Measurements from ENCODE around the gene DYNLT2. TPM values are rescaled to one million over a fixed set of nuclear protein-coding genes. Genes with fewer than 3 reads are reported as not detected.

The DYNLT2 gene
- polyA plus RNA-seq, 6 donors from 2014 or later: 0.56 to 0.98 (median 0.57) TPM; not detected in 1

- no peak for DNase-seq
- Mint-ChIP-seq H3K36me3 (no peaks in the 10 kb centered on the region), H3K9me3 (no peaks in the 10 kb centered on the region), H3K4me1 (peaks cover 5 to 15% (median 8%) of the 10 kb centered on the region in 3 donors), H3K27me3 (peaks cover 32 to 52% (median 35%) of the 10 kb centered on the region in 3 donors), H3K27ac (no peak overlapping the region), H3K4me3 (peak overlapping the region; percentile 81 to 93 (median 90))
- ATAC-seq (ENCODE audit: low read depth in 2 of 2): no peak
Measured at GRCh38 chr6:169789146-169789943, 38.0 kb upstream of the DYNLT2 start.

DNA sequence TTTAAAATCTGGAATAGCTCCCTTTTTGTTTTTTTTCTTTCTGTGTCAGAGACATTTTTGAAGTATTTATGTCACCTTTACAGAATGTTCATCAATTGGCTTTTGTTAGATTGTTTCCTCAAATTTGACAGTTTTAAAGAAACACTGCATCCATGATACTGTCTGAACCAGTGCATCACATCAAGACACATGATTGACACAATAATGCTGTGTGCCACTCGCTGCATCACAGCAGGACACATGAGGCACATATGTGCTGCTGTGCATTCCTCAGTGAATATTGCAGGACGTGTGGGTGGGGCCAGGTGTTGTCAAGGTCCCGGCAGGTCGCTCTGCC lies 37.4 kb upstream of the DYNLT2 start:
- Mint-ChIP-seq H3K4me1 (peaks cover 5 to 15% (median 8%) of the 10 kb centered on the region in 3 donors), H3K9me3 (no peaks in the 10 kb centered on the region)

DNA sequence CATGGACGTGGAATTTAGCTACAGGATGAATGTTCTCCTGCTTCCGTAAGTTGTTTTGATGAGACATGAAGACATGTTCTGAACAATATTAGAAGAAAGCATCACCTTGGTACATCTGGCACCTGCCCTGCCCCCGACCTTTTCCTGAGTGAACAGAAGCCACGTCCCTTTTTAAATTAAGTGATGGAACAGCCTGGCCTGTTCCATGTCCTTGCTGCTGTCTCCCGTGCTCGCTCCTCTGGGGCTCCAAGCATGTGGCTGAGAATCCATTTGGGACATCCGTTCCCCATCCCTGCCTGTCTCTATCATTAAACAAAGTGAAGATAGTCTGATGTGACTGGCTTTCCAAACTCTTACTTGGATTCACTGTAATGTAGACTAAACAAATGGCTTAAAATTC lies 36.4 kb upstream of the DYNLT2 start:
- ATAC-seq (ENCODE audit: low read depth in 2 of 2): no peak
- peaks cover 18 to 36% (median 19%) of the 10 kb centered on the region in 3 donors for H3K27me3 Mint-ChIP-seq
- DNase-seq: no peak
- no peaks in the 10 kb centered on the region for H3K9me3 Mint-ChIP-seq
- peaks cover 5 to 15% (median 8%) of the 10 kb centered on the region in 3 donors for H3K4me1 Mint-ChIP-seq
- peak overlapping the region in 1 of 6 donors; percentile 64 for H3K27ac Mint-ChIP-seq
- no peak overlapping the region for H3K4me3 Mint-ChIP-seq
- H3K36me3 Mint-ChIP-seq: no peaks in the 10 kb centered on the region

More for the DNA sequence above, 37.4 kb upstream of the DYNLT2 start:
- Mint-ChIP-seq H3K27ac (no peak overlapping the region), H3K36me3 (no peaks in the 10 kb centered on the region), H3K27me3 (peaks cover 27 to 46% (median 29%) of the 10 kb centered on the region in 3 donors), H3K4me3 (peak overlapping the region in 7 of 8 donors; percentile 37 to 83 (median 61))
- ATAC-seq (ENCODE audit: low read depth in 2 of 2): no peak
- no peak for DNase-seq

DNA sequence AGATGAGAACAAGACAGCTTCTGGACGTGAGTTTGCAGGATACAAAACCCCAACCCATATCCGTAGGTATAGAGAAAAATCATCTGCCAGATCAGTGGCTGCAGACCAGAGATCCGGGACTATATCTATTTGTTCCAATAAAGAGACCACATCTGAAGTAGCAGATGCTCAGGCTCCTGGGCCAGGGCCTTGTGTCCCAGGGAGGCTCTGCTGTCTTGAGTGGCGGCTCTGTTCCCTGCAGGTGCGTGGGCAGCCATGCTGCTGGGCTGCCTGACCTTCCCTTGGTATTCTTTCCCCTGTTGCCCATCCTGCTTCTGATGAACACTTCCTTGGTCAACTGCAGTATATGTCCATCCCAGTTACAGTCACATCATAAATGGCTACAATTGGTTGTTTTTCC lies 35.0 kb upstream of the DYNLT2 start:
- peak overlapping the region in 2 of 6 donors; percentile 16 to 53 for H3K27ac Mint-ChIP-seq
- peaks cover 5 to 22% (median 12%) of the 10 kb centered on the region in 3 donors for H3K27me3 Mint-ChIP-seq
- H3K4me3 Mint-ChIP-seq: no peak overlapping the region
- peaks cover 5 to 14% (median 8%) of the 10 kb centered on the region in 3 donors for H3K4me1 Mint-ChIP-seq
- no peak for ATAC-seq (ENCODE audit: low read depth in 2 of 2)
- H3K36me3 Mint-ChIP-seq: no peaks in the 10 kb centered on the region
- H3K9me3 Mint-ChIP-seq: no peaks in the 10 kb centered on the region
- DNase-seq: no peak

DNA sequence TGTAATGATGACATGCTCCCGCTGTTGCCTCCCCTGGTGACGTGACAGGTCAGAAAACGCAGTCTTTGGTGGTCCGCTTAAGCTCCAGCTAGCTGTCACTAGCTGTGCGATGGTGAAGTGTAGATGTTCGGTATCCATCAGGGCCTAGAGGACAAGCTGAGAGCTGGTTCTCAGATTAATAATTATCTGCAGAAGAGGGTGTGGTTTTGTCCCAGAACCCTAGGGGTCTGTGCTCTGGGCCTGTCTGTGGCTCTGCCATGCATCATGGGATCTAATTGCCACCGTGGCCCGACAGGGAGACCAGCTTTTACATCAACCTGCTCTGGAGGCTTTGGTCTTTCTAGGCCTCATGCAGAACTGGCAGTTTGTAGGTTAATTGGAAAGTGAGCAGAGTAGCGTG lies 34.2 kb upstream of the DYNLT2 start:
- no peak overlapping the region for H3K4me3 Mint-ChIP-seq
- H3K27ac Mint-ChIP-seq: no peak overlapping the region
- H3K27me3 Mint-ChIP-seq: peaks cover 0 to 16% (median 4%) of the 10 kb centered on the region in 3 donors
- H3K4me1 Mint-ChIP-seq: peaks cover 5 to 9% (median 8%) of the 10 kb centered on the region in 3 donors
- H3K36me3 Mint-ChIP-seq: no peaks in the 10 kb centered on the region
- no peak for DNase-seq
- no peak for ATAC-seq (ENCODE audit: low read depth in 2 of 2)
- no peaks in the 10 kb centered on the region for H3K9me3 Mint-ChIP-seq

DNA sequence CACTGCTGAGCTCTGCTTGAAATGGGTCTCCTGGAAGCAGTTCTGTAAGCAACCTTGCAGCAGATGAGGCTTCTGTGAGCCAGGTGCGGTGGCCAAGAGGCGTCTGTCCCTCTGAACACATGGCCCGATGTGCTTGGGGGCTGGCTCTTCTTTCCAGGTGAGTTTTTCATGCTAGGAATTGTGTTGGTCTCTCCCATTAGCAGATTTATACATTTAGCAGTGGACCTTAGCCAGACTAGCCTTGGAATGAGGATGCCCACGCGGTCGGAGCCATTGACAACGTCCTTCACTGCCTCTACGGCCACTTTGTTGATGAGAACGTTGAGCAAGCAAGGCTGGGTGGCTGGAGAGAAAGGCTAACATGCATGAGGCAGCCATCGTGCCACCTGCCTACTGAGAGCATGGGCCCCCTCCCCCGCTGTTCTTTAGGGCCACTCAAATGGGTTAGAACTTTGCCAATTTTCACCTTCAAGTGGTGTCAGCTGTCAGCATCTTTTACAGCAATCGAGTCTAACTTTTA lies 33.5 kb upstream of the DYNLT2 start:
- ATAC-seq (ENCODE audit: low read depth in 2 of 2) (no peak), DNase-seq (no peak)
- Mint-ChIP-seq H3K4me1 (peaks cover 0 to 3% (median 2%) of the 10 kb centered on the region in 3 donors), H3K4me3 (no peak overlapping the region), H3K36me3 (no peaks in the 10 kb centered on the region), H3K9me3 (no peaks in the 10 kb centered on the region), H3K27ac (peak overlapping the region in 1 of 6 donors; percentile 64), H3K27me3 (peaks cover 0 to 9% (median 0%) of the 10 kb centered on the region in 3 donors)

DNA sequence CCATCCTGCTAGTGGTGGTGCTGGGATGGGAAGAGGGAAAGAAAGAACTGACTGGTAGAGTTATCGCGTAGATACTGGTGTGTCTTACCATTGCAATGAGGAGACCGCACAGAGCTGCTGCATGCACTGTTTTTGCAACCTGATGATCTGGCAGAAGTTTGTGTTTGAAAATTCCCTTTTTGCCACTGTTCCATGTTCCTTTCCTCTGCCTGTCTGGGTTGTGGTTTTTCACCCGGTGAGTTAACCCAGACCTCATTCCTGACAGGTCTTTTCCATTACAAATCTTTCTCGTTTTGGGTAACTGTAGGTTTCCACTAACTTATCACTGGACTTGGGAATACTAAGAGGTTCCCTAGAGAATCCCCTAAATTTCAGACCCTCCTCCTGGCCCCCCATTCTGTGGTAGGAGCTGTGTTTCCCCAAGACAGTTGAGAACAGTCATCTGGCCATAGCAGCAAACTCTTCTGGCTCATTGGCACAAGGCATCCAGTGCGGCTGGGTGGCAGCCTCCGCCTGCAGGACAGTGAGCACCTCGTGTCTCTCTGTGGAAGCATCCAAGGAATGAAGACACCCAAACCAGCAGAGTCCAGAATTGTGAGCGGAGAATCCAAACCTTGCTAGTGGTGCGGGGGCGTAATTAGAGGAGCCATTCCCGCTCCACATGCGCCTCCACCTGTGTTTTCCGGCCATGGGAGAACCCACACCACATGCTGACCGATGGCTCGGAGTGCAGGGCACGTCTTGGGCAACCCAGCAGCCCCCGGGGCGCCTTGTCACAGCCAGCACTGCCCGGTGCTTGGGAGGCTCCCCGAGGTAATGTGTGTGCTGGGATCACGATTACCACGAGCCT lies 32.8 kb upstream of the DYNLT2 start:
- Mint-ChIP-seq H3K27ac (peak overlapping the region in 2 of 6 donors; percentile 42 to 64), H3K36me3 (no peaks in the 10 kb centered on the region), H3K9me3 (no peaks in the 10 kb centered on the region), H3K4me3 (no peak overlapping the region), H3K27me3 (peaks cover 0 to 5% (median 0%) of the 10 kb centered on the region in 3 donors), H3K4me1 (no peaks in the 10 kb centered on the region)
- ATAC-seq (ENCODE audit: low read depth in 2 of 2): no peak
- no peak for DNase-seq

- Mint-ChIP-seq H3K36me3 (no peaks in the 10 kb centered on the region), H3K27me3 (no peaks in the 10 kb centered on the region), H3K27ac (peak overlapping the region in 1 of 6 donors; percentile 61), H3K9me3 (no peaks in the 10 kb centered on the region), H3K4me3 (no peak overlapping the region), H3K4me1 (no peaks in the 10 kb centered on the region)
- DNase-seq (no peak), ATAC-seq (ENCODE audit: low read depth in 2 of 2) (no peak)
Measured at GRCh38 chr6:169783401-169783800, 32.0 kb upstream of the DYNLT2 start.

DNA sequence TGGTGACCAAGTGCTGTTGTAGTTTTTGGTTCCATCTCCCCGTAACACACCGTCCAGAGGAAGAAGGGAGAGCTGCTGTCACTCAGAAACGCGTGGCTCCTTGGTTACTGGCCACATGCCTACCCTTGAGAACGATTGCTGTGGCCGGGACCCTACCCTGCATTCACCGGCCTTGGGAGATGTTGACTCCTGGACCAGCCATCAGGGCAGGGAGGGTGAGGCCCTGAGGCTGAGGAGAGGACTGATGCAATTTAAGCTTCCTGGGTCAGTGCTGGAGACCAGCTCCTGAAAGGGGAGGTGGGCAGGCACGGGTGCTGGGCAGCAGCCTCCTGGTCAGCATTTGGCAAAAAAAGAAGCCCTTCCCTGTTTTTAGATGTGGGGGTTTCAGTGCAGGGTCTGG lies 31.6 kb upstream of the DYNLT2 start:
- no peak for ATAC-seq (ENCODE audit: low read depth in 2 of 2)

DNA sequence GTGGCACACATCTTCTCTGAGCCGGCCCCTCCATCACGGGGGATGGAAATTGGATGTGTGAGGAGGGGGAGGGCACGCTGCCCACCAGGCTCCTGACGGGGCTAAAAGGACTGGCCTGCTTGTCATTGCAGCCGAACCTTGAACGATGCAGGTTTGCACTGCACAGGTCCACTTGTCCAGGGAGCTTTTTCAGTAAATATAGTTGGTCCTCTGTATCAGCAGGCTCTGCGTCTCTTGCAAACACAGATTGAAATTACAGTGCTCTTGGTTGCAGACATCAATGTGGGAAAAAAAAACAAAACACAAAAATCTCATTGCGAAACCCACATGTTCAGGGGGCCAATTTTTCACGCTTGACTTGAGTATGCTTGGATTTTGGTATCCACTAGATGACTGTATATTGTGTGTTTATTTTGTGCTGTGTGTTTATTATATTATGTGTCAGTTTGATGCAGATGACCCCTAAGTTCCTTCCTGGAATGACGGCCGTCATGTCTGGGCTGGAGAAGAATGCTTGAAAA lies 29.3 kb upstream of the DYNLT2 start:
- no peaks in the 10 kb centered on the region for H3K27me3 Mint-ChIP-seq
- H3K4me1 Mint-ChIP-seq: no peaks in the 10 kb centered on the region
- no peak overlapping the region for H3K4me3 Mint-ChIP-seq
- DNase-seq (no peak), ATAC-seq (ENCODE audit: low read depth in 2 of 2) (no peak)
- peaks cover 0 to 9% of the 10 kb centered on the region in 2 donors for H3K36me3 Mint-ChIP-seq
- H3K9me3 Mint-ChIP-seq: no peaks in the 10 kb centered on the region
- H3K27ac Mint-ChIP-seq: peak overlapping the region in 3 of 6 donors; percentile 14 to 47 (median 42)

More for the DNA sequence above, 31.6 kb upstream of the DYNLT2 start:
- no peak overlapping the region for H3K4me3 Mint-ChIP-seq
- no peak overlapping the region for H3K27ac Mint-ChIP-seq
- no peaks in the 10 kb centered on the region for H3K9me3 Mint-ChIP-seq
- DNase-seq: no peak
- H3K27me3 Mint-ChIP-seq: no peaks in the 10 kb centered on the region
- H3K4me1 Mint-ChIP-seq: no peaks in the 10 kb centered on the region
- no peaks in the 10 kb centered on the region for H3K36me3 Mint-ChIP-seq

GRCh38 chr6:169779896-169780295 lies 28.5 kb upstream of the DYNLT2 start:
- Mint-ChIP-seq H3K27me3 (no peaks in the 10 kb centered on the region), H3K27ac (no peak overlapping the region), H3K4me3 (no peak overlapping the region), H3K9me3 (no peaks in the 10 kb centered on the region), H3K36me3 (peaks cover 0 to 9% of the 10 kb centered on the region in 2 donors), H3K4me1 (no peaks in the 10 kb centered on the region)
- ATAC-seq (ENCODE audit: low read depth in 2 of 2) (no peak), DNase-seq (no peak)

GRCh38 chr6:169779092-169779815 lies 27.9 kb upstream of the DYNLT2 start:
- no peak overlapping the region for H3K4me3 Mint-ChIP-seq
- H3K4me1 Mint-ChIP-seq: no peaks in the 10 kb centered on the region
- H3K9me3 Mint-ChIP-seq: no peaks in the 10 kb centered on the region
- ATAC-seq (ENCODE audit: low read depth in 2 of 2): no peak
- H3K36me3 Mint-ChIP-seq: peaks cover 0 to 9% of the 10 kb centered on the region in 2 donors
- H3K27me3 Mint-ChIP-seq: no peaks in the 10 kb centered on the region
- no peak for DNase-seq
- H3K27ac Mint-ChIP-seq: no peak overlapping the region

DNA sequence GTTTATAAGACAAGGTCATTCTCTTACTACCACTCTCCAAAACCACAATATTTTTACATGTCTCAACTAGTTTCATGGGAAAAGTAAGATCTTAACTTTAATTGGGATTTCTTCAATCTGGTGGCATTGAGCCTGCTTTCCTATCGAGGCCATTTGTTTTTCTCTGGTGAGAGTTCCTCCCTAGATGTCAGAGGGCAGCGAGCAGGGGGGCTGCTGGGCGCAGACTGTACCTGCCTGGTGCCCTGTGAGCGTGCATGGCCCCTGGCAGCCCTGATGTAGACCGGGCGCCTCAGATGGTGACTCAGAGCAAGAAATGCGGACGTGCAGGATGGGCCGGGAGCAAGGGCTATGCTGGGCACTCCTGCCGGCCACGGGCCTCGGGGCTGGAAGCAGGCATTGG lies 27.3 kb upstream of the DYNLT2 start:
- H3K9me3 Mint-ChIP-seq: no peaks in the 10 kb centered on the region
- no peaks in the 10 kb centered on the region for H3K27me3 Mint-ChIP-seq
- no peaks in the 10 kb centered on the region for H3K4me1 Mint-ChIP-seq
- DNase-seq (no peak), ATAC-seq (ENCODE audit: low read depth in 2 of 2) (no peak)
- H3K27ac Mint-ChIP-seq: no peak overlapping the region
- peaks cover 0 to 9% of the 10 kb centered on the region in 2 donors for H3K36me3 Mint-ChIP-seq
- no peak overlapping the region for H3K4me3 Mint-ChIP-seq

All from naive B cell (primary cell).